Stimulated activated CD4-positive, alpha-beta T cell treated with anti-CD3 and anti-CD28 coated beads, Interleukin-15, amount 100 ng/mL, for 24 hours (primary cell): ENCODE measurements around the gene CLIP2.
"Not testable (repeated sequence)": the region's sequence is repeated elsewhere in the genome, so short reads cannot be mapped to it uniquely, and the experiment has no call there.

Experiments used
- DNase-seq: peaks from one replicate; pipeline ENCODE4 v3.0.0-alpha.2; 2020

Gene CLIP2

DNA sequence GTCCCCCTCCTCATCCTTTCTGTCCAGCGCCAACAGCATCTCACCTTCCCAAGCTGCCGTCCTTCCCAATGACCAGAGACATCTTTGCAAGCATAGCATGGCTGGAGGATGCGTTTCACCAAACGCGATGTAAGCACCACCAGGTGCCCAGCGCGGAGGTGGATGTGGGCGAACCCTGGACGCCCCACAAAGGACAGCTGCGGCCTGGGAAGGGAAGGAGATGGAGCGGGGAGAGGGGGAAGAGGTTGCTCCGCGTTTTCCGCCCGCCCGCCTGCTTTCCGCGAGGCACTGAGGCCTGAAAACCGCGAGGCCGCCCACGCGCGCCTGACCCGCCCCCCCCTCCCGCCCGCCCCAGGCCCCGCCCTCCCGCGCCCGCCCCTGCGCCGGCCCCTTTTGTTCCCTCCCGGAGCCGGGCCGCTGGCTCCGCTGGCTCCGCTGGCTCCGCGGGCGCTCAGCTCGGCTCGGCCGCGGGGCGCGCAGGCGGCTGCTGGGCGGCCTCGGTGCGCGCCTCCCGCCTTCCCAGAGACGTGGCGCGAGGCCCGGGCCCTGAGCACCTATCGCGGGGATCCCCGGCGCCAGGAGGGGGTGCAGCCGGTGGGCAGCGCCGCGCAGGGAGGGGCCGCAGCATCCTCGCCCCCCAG is at the start of gene CLIP2:
CLIP2 (plus strand) TSS at position 390 of the 641 bp plus-strand sequence. CDS start 28,140 bp downstream, outside the sequence.
- DNase-seq: peak; percentile 82

DNA sequence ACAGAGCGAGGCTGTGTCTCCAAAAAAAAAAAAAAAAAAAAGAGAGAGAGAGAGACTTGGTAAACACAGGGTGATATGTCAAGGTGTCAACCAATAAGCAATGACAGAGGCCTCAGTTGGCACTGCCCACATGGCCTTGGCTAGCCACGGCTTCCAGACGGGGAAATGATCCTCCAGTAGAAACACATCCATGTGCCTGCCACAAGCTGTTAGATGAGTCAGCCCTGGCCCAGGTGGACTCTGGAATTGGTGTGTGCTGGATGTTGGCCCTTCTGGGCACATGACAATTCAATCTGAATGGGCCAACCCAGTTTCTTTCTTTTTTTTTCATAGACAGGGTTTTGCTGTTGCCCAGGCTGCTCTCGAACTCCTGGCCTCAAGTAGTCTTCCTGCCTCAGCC is 48.7 kb upstream of the CLIP2 start:
- DNase-seq: no peak

GRCh38 chr7:74242122-74242443 is 47.1 kb upstream of the CLIP2 start:
- no peak for DNase-seq

DNA sequence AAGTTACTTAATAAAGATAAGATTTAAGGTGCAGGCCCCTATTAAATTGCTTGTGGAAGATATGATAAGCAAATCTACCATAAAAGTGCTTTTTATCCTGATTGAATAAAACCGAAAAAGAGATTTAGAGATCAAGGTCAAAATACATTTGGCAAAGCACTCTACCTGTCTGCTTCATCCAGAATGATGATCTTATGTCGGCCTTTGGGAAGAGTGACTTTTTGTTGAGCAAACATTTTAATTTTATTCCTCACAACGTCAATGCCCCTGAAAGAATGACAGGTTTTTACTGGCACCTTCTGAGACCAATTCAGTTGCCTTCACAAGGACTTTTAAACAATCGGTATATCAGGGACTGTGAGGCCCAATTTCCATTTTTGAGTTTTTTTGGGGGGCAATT is 42.7 kb upstream of the CLIP2 start:
- no peak for DNase-seq

- DNase-seq: no peak
These were observed 41.1 kb upstream of the CLIP2 start for GRCh38 chr7:74248156-74248555.

GRCh38 chr7:74249058-74249457 is 40.1 kb upstream of the CLIP2 start:
- DNase-seq: not testable (repeated sequence)

- DNase-seq: no peak
These were observed 36.3 kb upstream of the CLIP2 start for GRCh38 chr7:74252893-74253292.

DNA sequence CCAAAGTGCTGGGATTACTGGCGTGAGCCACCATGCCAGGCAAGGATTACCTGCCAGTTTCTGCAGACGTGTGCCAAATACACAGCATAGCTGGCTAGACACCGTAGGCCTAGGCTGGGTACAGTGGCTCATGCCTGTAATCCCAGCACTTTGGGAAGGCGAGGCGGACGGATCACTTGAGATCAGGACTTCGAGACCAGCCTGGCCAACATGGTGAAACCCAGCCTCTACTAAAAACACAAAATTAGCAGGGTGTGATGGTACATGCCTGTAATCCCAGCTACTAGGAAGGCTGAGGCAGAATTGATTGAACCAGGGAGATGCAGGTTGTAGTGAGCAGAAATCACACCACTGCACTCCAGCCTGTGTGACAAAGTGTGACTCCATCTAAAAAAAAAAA is 35.9 kb upstream of the CLIP2 start:
- no peak for DNase-seq

DNA sequence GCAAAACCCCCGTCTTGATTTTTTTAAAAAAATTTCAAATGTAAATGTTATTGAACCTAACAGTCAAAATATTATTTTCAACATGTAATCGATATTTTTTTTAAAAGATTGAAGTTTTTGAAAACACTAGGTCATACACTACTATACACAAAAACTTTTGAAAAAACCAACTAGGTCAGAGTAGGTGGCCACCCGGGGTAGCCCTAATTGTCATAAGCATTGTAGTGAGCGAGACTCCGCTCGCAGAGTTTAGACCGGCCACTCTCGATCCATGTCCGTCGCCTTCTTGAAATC is 35.4 kb upstream of the CLIP2 start:
- no peak for DNase-seq

DNA sequence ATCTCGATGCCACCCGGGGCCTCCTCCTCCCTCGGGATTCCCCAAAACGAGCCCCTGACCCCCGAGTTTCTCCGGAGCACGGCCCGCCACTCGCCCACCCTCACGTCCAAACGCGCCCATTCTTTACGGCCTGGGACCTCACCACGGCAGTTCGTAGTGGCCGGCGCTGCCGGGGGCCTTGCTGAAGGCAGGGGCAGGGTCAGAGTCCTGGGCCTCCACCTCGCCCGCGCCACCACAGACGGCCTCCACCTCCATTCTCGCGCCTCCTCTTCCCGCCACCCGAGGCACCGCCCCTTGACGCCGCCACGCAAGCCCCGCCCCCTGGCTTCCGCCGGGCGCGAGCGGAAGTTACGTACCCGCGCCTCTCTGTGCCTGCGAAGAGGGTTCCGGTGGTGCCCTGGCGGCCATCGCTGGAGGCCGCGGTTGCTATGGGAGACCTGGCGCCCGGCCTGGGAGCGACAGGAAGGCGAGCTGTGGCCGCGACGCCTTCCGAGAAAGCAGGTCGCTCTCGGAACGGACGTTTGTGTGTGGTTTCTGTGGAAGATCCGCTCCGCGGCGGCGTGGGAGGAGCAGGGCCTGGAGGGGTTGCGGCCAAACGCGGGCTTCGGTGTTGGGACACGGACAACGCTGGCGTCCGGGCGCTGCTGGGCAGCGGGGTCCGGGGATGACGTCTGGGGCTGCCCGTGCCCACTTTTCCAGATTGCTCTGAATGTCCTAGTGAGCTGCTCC is 34.9 kb upstream of the CLIP2 start, which contains the start of gene RFC2:
RFC2 (minus strand) TSS at position 271 of the 729 bp plus-strand sequence; CDS start at position 255, 16 bp downstream.
- peak; percentile 97 for DNase-seq

- DNase-seq: peak; percentile 4
These were observed 34.3 kb upstream of the CLIP2 start for GRCh38 chr7:74254858-74255379.

GRCh38 chr7:74255461-74255860 is 33.7 kb upstream of the CLIP2 start:
- DNase-seq: not testable (repeated sequence)

DNA sequence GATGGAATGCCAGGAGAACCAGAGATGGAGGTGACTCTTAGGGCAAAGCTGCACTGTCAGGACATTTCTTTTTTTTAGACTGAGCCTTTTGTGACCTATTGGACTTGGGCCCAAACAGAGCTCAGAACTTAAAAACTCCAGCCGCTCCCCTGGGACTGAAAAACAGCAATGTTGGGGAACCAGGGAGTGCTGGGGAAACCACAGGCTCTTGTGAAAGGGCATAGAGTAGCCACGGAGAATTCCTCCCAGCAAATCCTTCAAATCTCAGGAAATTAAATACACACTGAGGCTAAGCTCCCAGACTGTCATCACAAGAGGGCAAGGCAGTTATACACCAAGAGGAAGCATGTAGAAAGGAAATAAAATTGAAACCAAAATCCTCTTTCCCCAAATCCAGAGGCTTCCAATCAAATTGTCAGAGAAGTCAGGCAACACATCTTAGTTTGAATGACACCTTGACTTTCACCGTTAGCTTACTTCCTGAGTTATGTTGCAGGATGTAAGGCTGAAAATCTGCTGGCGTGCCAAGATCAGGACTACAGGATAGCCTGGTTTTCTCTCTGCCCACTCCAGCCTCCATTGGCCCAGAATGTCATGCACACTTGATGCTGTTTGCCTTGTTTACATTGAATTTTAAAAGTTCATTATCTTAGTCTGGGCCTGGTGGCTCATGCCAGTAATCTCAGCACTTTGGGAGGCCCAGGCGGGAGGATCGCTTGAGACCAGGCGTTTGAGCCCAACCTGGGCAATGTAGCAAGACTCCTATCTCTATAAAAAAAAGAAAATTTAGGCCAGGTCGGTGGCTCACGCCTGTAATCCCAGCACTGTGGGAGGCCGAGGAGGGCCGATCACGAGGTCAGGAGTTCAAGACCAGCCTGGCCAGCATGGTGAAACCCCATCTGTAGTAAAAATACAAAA is 32.5 kb upstream of the CLIP2 start:
- no peak for DNase-seq

GRCh38 chr7:74258639-74259038 is 30.6 kb upstream of the CLIP2 start:
- DNase-seq: no peak

GRCh38 chr7:74262639-74263398 is 26.4 kb upstream of the CLIP2 start:
- DNase-seq: no peak

DNA sequence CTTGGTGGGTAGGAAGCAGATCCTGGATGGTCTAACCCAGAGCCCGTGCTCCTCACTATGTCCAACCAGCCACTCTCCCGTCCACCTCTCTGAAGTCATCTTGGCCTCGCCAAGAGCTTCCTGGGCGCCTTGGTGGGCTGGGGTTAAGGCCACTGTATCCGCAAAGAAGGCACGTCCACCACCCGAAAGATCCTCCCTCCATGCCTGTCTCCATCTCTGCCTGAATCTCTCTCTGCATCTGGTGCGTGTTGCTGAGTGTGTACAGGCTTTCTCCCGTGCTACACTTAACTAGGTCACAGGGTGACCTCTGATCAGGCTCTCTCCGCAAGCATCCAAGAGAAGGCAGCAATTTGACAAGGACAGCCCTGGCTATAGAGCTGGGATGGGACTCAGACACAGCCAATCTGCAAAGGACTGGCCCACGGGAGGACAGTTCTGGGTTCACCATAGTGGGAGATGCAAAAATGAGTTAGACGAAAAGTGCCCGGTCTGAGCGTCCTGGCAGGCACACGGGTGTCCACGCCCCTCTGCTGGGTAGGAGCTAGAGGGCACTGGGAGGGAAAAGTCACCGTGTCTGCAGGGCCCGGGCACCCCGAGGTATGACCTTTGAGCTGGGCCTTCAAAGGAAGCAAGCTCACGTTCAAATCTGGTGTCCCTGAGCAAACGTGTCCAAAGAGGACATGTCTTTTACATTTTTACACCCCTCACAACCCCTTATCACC is 25.6 kb upstream of the CLIP2 start:
- no peak for DNase-seq

DNA sequence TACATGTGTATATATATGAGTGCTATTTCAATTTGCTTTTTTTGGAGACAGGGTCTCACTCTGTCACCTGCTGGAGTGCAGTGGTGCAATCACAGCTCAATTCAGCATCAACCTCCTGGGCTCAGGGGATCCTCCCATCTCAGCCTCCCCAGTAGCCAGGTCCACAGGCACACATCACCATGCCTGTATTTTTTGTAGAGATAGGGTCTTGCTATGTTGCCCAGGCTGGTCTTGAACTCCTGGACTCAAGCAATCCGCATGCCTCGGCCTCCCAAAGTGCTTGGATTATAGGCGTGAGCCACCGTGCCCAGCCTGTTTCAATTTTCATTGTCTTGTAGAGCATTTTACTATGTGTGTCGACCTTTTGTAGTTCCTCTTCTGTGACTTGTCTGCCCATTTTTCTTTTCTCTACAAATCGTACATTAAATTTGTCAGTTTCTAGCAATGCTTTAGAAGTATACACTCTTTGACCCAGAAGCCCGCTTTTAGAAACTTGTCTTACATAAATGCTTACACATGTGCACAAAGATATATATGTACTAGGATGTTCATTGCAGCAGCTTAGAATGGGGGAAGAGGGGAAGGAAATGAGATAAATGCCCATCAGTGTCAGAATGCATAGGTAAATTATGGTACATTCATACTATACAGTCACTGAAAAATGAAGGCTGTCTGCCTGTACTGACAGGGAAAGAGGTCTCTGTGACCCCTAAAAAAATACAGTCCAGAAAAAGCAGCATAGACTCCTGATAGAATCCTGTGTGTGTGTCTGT is 22.8 kb upstream of the CLIP2 start:
- no peak for DNase-seq

GRCh38 chr7:74267756-74268565 is 21.2 kb upstream of the CLIP2 start:
- no peak for DNase-seq

- peak; percentile 65 for DNase-seq
These were observed 19.4 kb upstream of the CLIP2 start for GRCh38 chr7:74269757-74270277.

DNA sequence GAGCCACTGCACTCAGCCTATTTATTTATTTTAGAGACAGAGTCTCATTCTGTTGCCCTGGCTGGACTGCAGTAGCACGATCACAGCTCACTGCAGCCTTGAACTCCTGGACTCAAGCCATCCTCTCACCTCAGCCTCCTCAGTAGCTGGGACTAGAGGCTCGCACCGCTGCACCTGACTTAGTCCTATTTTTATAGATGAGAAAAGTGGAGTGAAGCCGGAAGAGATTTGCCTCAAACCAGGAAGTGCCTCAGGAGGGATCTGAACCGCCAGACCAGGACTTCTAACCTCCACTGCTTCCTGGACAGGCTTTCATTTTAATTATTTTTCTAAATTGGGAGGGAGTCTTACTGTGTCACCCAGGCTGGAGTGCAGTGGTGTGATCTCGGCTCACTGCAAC is 17.5 kb upstream of the CLIP2 start:
- DNase-seq: no peak
